IMR-90 (cell line): ENCODE measurements around the gene HOXB8.

Source experiments
- BHLHE40 ChIP-seq: fragments of 150-350 bp; IDR thresholded peaks from 2 replicates; pipeline ENCODE4 v1.6.1; 2016; ENCODE audit warnings: mild to moderate bottlenecking, low read depth, low read length
- MAFK ChIP-seq: IDR thresholded peaks from 2 replicates; pipeline ENCODE4 v1.6.1; 2012; ENCODE audit warnings: low read depth, low read length, improper control_type of control experiment
- MAZ ChIP-seq: IDR thresholded peaks from 2 replicates; pipeline ENCODE4 v1.6.1; 2012; ENCODE audit warnings: low read depth, mild to moderate bottlenecking, low read length, improper control_type of control experiment, moderate library complexity, borderline replicate concordance
- MXI1 ChIP-seq: IDR thresholded peaks from 2 replicates; pipeline ENCODE4 v1.6.1; 2012; ENCODE audit warnings: low read depth, mild to moderate bottlenecking, low read length, moderate library complexity, borderline replicate concordance
- NFE2L2 ChIP-seq: fragments of 150-350 bp; IDR thresholded peaks from 2 replicates; pipeline ENCODE4 v1.6.1; 2016; ENCODE audit warnings: low read depth, mild to moderate bottlenecking, low read length
- POLR2A ChIP-seq: IDR thresholded peaks from 2 replicates; pipeline ENCODE4 v1.6.1; 2012; ENCODE audit warnings: mild to moderate bottlenecking, low read depth, low read length
- RAD21 ChIP-seq: IDR thresholded peaks from 2 replicates; pipeline ENCODE4 v1.6.1; 2012; ENCODE audit warnings: low read length, improper control_type of control experiment
- RCOR1 ChIP-seq: IDR thresholded peaks from 2 replicates; pipeline ENCODE4 v1.6.1; 2012; ENCODE audit warnings: mild to moderate bottlenecking, low read length, improper control_type of control experiment; ENCODE audit not compliant: insufficient replicate concordance
- RFX5 ChIP-seq: IDR thresholded peaks from 2 replicates; pipeline ENCODE4 v1.8.0; 2012; ENCODE audit warnings: low read depth, mild to moderate bottlenecking, low read length, moderate library complexity
- SMC3 ChIP-seq: fragments of 150-350 bp; IDR thresholded peaks from 2 replicates; pipeline ENCODE4 v1.6.1; 2016; ENCODE audit warnings: low read depth, mild to moderate bottlenecking, antibody characterized with exemption, low read length, moderate library complexity
- TF ChIP-seq, protein P1 (sequence below): conservative IDR thresholded peaks from 2 replicates; pipeline ENCODE4 v1.5.1; 2012; ENCODE audit warnings: mild to moderate bottlenecking, low read depth, low read length, improper control_type of control experiment
- TF ChIP-seq, protein P2 (sequence below): fragments of 150-350 bp; IDR thresholded peaks from 2 replicates; pipeline ENCODE4 v1.6.1; 2017; ENCODE audit warnings: mild to moderate bottlenecking, antibody characterized with exemption, low read length, low read depth
- TF ChIP-seq, protein P3 (sequence below): fragments of 150-350 bp; IDR thresholded peaks from 2 replicates; pipeline ENCODE4 v1.6.1; 2016; ENCODE audit warnings: low read depth, mild to moderate bottlenecking, low read length, moderate library complexity, borderline replicate concordance

DNA sequence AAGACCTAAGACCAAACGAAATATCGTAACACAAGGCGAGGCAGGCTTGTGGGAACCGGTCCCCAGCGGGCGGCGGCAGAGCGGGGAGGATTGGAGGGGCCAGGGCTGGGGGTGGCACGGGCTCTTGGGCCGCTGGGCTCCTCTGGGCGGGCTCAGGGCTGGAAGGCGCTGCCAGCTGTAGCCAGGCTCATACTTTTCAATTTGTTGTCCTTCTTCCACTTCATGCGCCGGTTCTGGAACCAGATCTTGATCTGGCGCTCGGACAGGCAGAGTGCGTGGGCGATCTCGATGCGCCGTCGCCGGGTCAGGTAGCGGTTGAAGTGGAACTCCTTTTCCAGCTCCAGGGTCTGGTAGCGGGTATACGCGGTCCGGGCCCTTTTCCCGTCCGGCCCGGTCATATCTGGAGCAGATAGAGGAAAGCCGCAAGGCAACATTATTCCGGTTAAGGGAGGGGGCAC, 23.0 kb downstream of the HOXB8 start:
- 0 out of 2 replicates have a peak, but pooled peaks have one; percentile 22 for TF ChIP-seq MXI1
- no peak for TF ChIP-seq POLR2A
- TF ChIP-seq, protein P1, sequence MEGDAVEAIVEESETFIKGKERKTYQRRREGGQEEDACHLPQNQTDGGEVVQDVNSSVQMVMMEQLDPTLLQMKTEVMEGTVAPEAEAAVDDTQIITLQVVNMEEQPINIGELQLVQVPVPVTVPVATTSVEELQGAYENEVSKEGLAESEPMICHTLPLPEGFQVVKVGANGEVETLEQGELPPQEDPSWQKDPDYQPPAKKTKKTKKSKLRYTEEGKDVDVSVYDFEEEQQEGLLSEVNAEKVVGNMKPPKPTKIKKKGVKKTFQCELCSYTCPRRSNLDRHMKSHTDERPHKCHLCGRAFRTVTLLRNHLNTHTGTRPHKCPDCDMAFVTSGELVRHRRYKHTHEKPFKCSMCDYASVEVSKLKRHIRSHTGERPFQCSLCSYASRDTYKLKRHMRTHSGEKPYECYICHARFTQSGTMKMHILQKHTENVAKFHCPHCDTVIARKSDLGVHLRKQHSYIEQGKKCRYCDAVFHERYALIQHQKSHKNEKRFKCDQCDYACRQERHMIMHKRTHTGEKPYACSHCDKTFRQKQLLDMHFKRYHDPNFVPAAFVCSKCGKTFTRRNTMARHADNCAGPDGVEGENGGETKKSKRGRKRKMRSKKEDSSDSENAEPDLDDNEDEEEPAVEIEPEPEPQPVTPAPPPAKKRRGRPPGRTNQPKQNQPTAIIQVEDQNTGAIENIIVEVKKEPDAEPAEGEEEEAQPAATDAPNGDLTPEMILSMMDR, result no peak
- no peak for TF ChIP-seq NFE2L2
- TF ChIP-seq SMC3, result no peak
- TF ChIP-seq RAD21, result no peak
- TF ChIP-seq MAFK, result no peak
- peak; percentile 26; the same call in 1 of the 2 replicates for TF ChIP-seq MAZ
- TF ChIP-seq BHLHE40, result no peak
- no peak for TF ChIP-seq RFX5
- TF ChIP-seq, protein P2, sequence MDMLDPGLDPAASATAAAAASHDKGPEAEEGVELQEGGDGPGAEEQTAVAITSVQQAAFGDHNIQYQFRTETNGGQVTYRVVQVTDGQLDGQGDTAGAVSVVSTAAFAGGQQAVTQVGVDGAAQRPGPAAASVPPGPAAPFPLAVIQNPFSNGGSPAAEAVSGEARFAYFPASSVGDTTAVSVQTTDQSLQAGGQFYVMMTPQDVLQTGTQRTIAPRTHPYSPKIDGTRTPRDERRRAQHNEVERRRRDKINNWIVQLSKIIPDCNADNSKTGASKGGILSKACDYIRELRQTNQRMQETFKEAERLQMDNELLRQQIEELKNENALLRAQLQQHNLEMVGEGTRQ, result no peak
- TF ChIP-seq, protein P3, sequence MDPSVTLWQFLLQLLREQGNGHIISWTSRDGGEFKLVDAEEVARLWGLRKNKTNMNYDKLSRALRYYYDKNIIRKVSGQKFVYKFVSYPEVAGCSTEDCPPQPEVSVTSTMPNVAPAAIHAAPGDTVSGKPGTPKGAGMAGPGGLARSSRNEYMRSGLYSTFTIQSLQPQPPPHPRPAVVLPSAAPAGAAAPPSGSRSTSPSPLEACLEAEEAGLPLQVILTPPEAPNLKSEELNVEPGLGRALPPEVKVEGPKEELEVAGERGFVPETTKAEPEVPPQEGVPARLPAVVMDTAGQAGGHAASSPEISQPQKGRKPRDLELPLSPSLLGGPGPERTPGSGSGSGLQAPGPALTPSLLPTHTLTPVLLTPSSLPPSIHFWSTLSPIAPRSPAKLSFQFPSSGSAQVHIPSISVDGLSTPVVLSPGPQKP, result no peak
- TF ChIP-seq RCOR1, result no peak
